HG03045 (cell line): ENCODE results near the gene SLC24A3.

Source experiments
- ATAC-seq: cut with Tn5 transposase; IDR thresholded peaks from one replicate; pipeline ENCODE4 v1.9.1; 2021; ENCODE audit warnings: mild to moderate bottlenecking, moderate library complexity; ENCODE audit not compliant: unreplicated experiment

The SLC24A3 gene

GRCh38 chr20:19301142-19301541 lies 88.7 kb downstream of the SLC24A3 start:
- ATAC-seq = no peak

GRCh38 chr20:19301843-19302242 lies 89.4 kb downstream of the SLC24A3 start:
- no peak for ATAC-seq

- no peak for ATAC-seq
Measured at GRCh38 chr20:19302714-19303113, 90.3 kb downstream of the SLC24A3 start.

- no peak for ATAC-seq
Measured at GRCh38 chr20:19304389-19304788, 91.9 kb downstream of the SLC24A3 start.

- no peak for ATAC-seq
Measured at GRCh38 chr20:19304886-19305415, 92.5 kb downstream of the SLC24A3 start.

GRCh38 chr20:19308146-19308545 lies 95.7 kb downstream of the SLC24A3 start:
- no peak for ATAC-seq

GRCh38 chr20:19310541-19310940 lies 98.1 kb downstream of the SLC24A3 start:
- no peak for ATAC-seq

GRCh38 chr20:19313342-19314069 lies 101.1 kb downstream of the SLC24A3 start:
- ATAC-seq = no peak

GRCh38 chr20:19314621-19315020 lies 102.2 kb downstream of the SLC24A3 start:
- ATAC-seq = no peak

GRCh38 chr20:19317237-19318069 lies 105.0 kb downstream of the SLC24A3 start:
- ATAC-seq = no peak

- no peak for ATAC-seq
Measured at GRCh38 chr20:19318610-19319009, 106.2 kb downstream of the SLC24A3 start.

- no peak for ATAC-seq
Measured at GRCh38 chr20:19320005-19320404, 107.6 kb downstream of the SLC24A3 start.

- ATAC-seq = no peak
Measured at GRCh38 chr20:19321176-19321575, 108.7 kb downstream of the SLC24A3 start.

GRCh38 chr20:19322061-19322985 lies 109.9 kb downstream of the SLC24A3 start:
- no peak for ATAC-seq

- ATAC-seq = no peak
Measured at GRCh38 chr20:19327401-19327800, 115.0 kb downstream of the SLC24A3 start.

- ATAC-seq = no peak
Measured at GRCh38 chr20:19328676-19329075, 116.2 kb downstream of the SLC24A3 start.

- ATAC-seq = no peak
Measured at GRCh38 chr20:19330038-19330437, 117.6 kb downstream of the SLC24A3 start.

GRCh38 chr20:19330731-19331130 lies 118.3 kb downstream of the SLC24A3 start:
- no peak for ATAC-seq

GRCh38 chr20:19333563-19333962 lies 121.1 kb downstream of the SLC24A3 start:
- ATAC-seq = no peak

GRCh38 chr20:19335341-19335740 lies 122.9 kb downstream of the SLC24A3 start:
- no peak for ATAC-seq

GRCh38 chr20:19335916-19336315 lies 123.5 kb downstream of the SLC24A3 start:
- ATAC-seq = no peak
